Left ventricle myocardium inferior (tissue), 1 donor: ENCODE measurements around the gene ADORA2B. TPM values are rescaled to one million over a fixed set of nuclear protein-coding genes. Genes with fewer than 3 reads are reported as not detected.

ENCODE experiments used
- DNase-seq: peaks from one replicate; pipeline ENCODE4 v3.0.0-alpha.2; 2020
- H3K27ac ChIP-seq: fragments of 200-600 bp; replicated peaks from 2 replicates; pipeline ENCODE4 v1.8.0; 2021
- H3K27me3 ChIP-seq: fragments of 200-600 bp; 2 replicates; pipeline ENCODE4 v1.8.0; 2021; ENCODE audit warnings: low read depth
- H3K36me3 ChIP-seq: fragments of 200-600 bp; 2 replicates; pipeline ENCODE4 v1.8.0; 2021
- H3K4me1 ChIP-seq: fragments of 200-600 bp; 2 replicates; pipeline ENCODE4 v1.8.0; 2021
- H3K4me3 ChIP-seq: fragments of 200-600 bp; 2 replicates; pipeline ENCODE4 v1.8.0; 2021; ENCODE audit warnings: mild to moderate bottlenecking, moderate library complexity
- H3K9me3 ChIP-seq: fragments of 200-600 bp; replicated peaks from 2 replicates; pipeline ENCODE4 v1.8.0; 2021
- CTCF ChIP-seq: fragments of 200-600 bp; IDR thresholded peaks from 2 replicates; pipeline ENCODE4 v1.8.0; 2021; ENCODE audit warnings: antibody characterized with exemption, mild to moderate bottlenecking, borderline replicate concordance
- intact Hi-C: fragments of 100-400 bp; cut with micrococcal nuclease; formaldehyde crosslinking; loops from one replicate; pipeline ENCODE4 v1.11.0; 2022
- total RNA-seq: library from RNA; stranded (reverse); fragmentation: NEBNext Ultra II Directional; extraction: Animal tissue kit (Norgen Biotek cat#: 25700); gene quantifications from one replicate; pipeline ENCODE4 v1.2.1, GENCODE V29; 2021
- donor health status: DM: no; HTN: yes; CAD: no; lungs with severe emphysema.

The ADORA2B gene
- total RNA-seq, 1 donor from 2014 or later, result 0.55 TPM

- H3K4me3 ChIP-seq, result no peak overlapping the region
- H3K27ac ChIP-seq, result no peak overlapping the region
- intact Hi-C loops, result loop anchor here (5.0 kb wide), 1 partner anchor 171 kb away; no protein-coding TSS in a partner anchor
Measured at GRCh38 chr17:15998031-15998562, 53.2 kb downstream of the ADORA2B start.

GRCh38 chr17:15999141-15999973 lies 54.4 kb downstream of the ADORA2B start, which contains the start of the genes TTC19 and ZSWIM7:
TSS of gene TTC19 (plus strand) at chr17:15999824. CDS start at chr17:15999849, 25 bp downstream.
TSS of gene ZSWIM7 (minus strand) at chr17:15999704. CDS start at chr17:15999594, 110 bp downstream.
- peaks cover 4% of the 10 kb centered on the region for H3K9me3 ChIP-seq
- peak; percentile 97 for DNase-seq
- H3K27me3 ChIP-seq, result no peaks in the 10 kb centered on the region
- peak within 1 kb of the TSS; percentile 95 for H3K27ac ChIP-seq
- H3K4me1 ChIP-seq, result peaks cover 64% of the 10 kb centered on the region
- peaks cover 40% of the 10 kb centered on the region for H3K36me3 ChIP-seq
- peak; percentile 22 for TF ChIP-seq CTCF
- peak within 1 kb of the TSS; percentile 84 for H3K4me3 ChIP-seq
- intact Hi-C loops, result loop anchor here (5.0 kb wide), 1 partner anchor 172 kb away; no protein-coding TSS in a partner anchor

More at GRCh38 chr17:15998031-15998562, 53.2 kb downstream of the ADORA2B start:
- peaks cover 4% of the 10 kb centered on the region for H3K9me3 ChIP-seq
- peaks cover 31% of the 10 kb centered on the region for H3K36me3 ChIP-seq
- no peak for DNase-seq
- peaks cover 52% of the 10 kb centered on the region for H3K4me1 ChIP-seq
- no peaks in the 10 kb centered on the region for H3K27me3 ChIP-seq
- no peak for TF ChIP-seq CTCF

- intact Hi-C loops, result loop anchor here (5.0 kb wide), 1 partner anchor 173 kb away; no protein-coding TSS in a partner anchor
- peak; percentile 38 for DNase-seq
- peak overlapping the region; percentile 84 for H3K4me3 ChIP-seq
- H3K27ac ChIP-seq, result peak overlapping the region; percentile 95
- no peak for TF ChIP-seq CTCF
- peaks cover 43% of the 10 kb centered on the region for H3K36me3 ChIP-seq
- peaks cover 4% of the 10 kb centered on the region for H3K9me3 ChIP-seq
- peaks cover 72% of the 10 kb centered on the region for H3K4me1 ChIP-seq
- H3K27me3 ChIP-seq, result no peaks in the 10 kb centered on the region
Measured at GRCh38 chr17:15999974-16000827, 55.3 kb downstream of the ADORA2B start.

GRCh38 chr17:16001226-16001897 lies 56.4 kb downstream of the ADORA2B start:
- peak overlapping the region; percentile 95 for H3K27ac ChIP-seq
- intact Hi-C loops, result no loop called here
- no peak for TF ChIP-seq CTCF
- H3K27me3 ChIP-seq, result no peaks in the 10 kb centered on the region
- no peak for DNase-seq
- H3K9me3 ChIP-seq, result peaks cover 4% of the 10 kb centered on the region
- H3K4me3 ChIP-seq, result peak overlapping the region; percentile 84
- H3K36me3 ChIP-seq, result peaks cover 55% of the 10 kb centered on the region
- peaks cover 71% of the 10 kb centered on the region for H3K4me1 ChIP-seq
